ENCODE results near the gene FGD6.

FGD6 gene

GRCh38 chr12:95231190-95231589, 13.9 kb upstream of the FGD6 start:
- no peak for DNase-seq

- DNase-seq, result no peak
Measured at GRCh38 chr12:95230313-95230712, 13.0 kb upstream of the FGD6 start.

GRCh38 chr12:95229636-95230035, 12.4 kb upstream of the FGD6 start:
- no peak for DNase-seq

DNA sequence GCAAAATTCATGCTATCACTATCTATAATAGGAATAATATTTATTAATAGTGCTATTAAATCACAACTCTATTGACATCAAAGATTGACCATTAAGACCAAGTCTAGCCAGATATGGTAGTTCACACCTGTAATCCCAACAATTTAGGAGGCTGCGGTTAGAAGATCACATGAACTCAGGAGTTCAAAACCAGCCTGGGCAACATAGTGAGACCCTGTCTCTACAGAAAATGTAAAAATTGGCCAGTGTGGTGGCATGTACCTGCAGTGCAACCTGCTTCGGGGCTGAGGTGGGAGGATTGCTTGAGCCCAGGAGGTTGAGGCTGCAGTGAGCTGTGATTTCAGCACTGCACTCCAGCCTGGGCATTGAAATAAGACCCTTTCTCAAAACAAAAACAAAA, 11.3 kb upstream of the FGD6 start:
- no peak for DNase-seq

- DNase-seq, result no peak
Measured at GRCh38 chr12:95227818-95228356, 10.6 kb upstream of the FGD6 start.

GRCh38 chr12:95225645-95226212, 8.5 kb upstream of the FGD6 start:
- no peak for DNase-seq

DNA sequence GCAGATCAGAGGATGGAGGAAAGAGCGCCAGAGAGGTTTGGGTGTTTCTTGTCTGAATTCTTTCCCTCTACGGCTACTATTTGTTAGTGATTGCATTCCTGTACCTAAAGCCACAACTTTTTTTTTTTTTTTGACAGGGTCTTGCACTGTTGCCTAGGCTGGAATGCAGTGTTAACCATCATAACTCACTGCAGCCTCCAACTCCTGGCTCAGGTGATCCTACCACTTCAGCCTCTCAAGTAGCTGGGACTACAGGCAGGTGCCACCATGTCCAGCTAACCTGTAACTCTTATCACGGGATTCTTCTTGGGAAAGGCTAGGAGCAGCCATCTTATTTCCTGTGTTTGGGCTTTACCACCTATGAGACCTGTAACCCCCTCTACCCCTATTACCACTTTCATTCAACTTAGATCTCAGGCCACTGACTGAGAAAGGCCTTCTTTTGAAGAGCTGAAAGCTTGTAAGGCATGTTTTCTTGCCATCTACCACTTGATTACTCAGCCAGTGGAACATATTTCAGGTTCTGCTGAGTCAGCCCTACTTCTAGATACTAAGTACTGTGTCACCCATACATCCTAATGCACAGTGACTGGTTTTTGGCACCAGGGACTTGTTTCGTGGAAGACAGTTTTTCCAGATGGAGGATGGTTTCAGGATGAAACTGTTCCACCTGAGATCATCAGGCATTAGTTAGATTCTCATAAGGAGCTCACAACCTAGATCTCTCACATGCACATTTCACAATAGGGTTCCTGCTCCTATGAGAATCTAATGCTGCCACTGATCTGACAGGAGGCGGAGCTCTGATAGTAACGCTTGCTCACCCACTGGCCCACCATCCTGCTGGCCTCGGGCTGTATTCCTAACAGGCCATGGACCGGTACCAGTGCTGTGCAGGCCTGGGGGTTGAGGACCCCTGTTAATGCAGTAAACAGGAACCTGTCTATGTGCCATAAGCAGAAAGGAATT, 7.2 kb upstream of the FGD6 start:
- no peak for DNase-seq

DNA sequence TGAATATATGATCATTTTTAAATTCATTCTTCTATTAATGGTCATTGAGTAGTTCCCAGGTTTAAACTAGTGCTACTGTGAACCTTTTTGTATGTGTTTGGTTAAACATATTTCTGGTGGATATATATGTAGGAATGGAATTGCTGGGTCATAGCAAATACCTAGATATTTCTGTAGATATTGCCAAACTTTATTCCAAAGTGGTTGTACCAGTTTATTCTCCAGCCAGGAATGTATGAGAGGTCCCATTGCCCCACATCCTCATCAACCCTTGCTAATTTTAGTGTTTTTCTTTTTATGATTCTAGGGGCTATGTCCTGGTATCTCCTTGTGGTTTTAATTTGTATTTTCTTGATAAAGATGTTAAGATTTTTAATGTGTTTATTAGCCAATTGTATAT, 3.5 kb upstream of the FGD6 start:
- no peak for DNase-seq

- DNase-seq, result no peak
Measured at GRCh38 chr12:95220190-95220589, 2.9 kb upstream of the FGD6 start.

DNA sequence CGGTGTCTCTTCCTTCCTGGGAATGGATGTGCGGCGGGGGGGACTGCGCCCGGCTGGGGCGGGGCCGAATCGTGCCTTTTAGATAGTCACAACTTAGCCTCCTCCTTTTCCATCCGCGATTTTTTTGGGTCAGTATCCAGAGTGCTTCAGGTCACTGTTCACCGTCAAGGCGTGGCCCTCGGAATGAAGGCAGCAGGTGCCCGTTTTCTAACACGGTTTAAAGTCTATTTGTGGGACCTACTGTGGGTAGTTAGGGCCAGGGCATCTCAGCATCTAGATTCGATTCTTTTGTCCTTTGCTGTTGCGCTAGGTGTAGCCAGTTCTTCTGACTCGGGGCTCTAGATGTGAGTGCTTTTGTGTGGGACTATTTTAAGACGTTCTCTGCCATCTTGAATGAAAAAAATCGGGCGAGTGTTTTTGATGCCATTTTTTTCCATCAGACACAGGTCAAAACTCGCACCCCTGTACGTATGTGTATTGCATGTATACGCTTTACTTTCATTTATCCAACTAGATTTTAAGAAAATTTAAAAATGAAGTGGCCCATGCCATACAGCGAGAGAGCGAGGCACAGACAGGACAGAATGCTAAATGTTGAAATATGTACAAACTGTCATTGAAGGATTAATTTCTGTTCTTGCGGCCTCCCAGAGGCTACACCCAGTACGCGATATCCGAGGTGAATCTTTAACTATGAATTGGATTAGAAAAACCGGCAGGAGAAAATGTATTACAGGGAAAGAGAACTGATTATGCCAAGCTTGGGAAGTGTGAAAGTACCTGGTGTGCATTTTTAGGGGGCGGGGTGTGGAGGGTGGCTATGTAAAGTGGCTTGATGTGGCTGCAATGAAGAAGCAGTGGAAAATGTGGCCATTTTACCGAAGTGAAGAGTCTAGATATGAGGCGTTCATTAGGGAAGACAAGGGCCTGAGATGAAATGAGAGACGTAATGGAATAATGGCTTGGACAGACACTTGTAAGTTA, 1.2 kb upstream of the FGD6 start:
- peak; percentile 88 for DNase-seq

DNA sequence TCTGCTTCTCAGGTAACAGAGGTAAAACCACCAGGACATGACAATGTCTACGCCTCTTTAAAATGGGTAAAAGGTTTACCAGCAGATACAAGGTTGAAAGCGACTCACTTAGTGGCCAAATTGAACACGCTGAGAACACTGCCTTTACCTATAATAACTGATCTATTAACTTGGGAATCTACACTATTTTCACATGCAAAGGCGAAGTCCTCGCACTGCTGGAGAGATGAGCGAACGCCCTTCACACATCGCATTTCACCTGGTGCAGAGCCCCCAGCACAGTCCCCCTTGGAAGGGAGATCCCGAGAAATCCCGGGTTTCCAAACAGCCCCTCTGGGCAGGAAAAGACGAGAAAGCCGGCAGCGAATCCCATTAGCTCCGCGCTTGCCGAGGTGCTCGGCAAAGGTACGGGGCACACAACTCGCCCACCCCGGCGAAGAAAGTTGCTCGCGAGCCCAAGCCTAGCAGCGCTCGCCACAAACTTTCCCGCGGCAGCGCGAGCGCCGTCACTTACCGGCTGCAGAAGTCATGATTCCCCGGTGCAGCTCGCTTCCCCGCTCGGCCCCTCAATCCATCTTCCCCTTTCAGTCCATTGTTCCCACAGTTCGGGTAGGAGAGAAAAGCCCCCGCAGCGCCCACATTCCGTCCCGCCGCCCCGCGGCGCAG, 423 bp downstream of the FGD6 start:
- no peak for DNase-seq

DNA sequence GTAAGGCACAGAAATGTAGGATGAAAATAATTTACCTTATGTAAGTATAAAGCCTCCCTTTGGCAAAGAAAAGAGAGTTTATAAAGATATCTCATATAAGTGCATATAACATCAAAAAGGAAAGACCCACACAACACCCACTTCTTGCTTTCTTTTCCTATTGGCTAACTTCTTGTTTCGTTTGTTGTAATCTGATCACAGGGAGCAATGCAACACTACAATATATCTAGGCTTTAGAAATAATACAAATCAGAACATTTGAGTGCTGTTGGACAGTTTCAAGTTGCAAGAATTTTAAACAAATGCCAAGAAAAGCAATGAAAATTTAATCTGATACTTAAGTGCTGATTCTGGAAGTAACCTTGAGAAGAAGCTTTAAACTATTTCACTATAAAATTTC, 1.3 kb downstream of the FGD6 start:
- no peak for DNase-seq

DNA sequence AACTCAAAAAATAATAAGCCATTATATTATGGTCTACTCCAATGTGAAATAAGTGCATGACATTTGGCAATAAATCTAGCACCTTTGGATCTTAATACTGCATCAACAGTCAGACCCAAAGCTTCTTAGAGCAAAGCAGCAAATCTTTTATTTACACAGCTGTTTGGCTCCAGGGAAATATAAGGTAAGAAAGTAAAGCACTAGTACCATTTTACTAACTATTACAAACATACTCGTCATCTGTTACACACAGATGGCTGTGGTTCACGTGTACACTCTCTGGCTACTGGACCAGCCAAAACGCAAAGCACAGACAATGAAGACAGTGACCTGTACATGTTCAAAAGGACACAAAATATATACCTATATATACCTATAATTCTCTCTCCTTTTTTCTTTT, 2.8 kb downstream of the FGD6 start:
- no peak for DNase-seq

DNA sequence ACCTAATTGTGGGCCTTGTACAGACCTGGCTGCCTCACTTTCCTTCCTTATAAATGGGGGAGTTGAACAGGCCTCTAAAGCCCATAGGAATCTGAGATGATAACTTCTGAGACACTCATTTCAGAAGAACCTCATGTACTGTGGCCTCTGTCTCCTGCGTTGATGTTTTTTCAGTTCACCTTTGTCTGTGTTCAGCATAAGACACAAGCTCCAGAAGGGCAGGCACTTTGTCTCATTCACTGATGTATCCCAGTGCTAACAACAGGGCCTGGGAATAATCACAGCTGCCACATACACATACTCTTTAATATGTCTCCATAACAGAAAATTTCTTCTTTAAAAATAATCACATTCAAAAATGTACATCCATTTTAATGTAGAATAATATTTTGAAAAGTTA, 3.3 kb downstream of the FGD6 start:
- no peak for DNase-seq

- no peak for DNase-seq
Measured at GRCh38 chr12:95213119-95213518, 4.1 kb downstream of the FGD6 start.

DNA sequence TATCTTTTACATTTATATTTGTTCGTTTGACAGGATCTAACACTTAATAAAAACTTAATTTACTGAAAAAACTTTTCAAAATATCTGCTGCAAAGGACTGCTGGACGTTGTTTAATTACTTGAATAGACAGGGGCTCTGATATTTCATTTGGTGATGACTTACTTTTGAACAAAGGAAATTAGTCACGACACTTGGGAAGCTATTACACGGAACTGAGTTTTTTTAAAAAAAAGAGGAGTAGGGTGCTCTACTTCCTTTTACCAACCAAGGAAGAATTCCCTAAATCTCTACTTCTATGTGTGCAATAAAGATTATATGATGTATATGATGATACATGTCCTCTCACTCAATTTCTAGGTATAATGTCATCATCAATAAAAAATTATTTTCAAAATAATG, 4.7 kb downstream of the FGD6 start:
- no peak for DNase-seq

- no peak for DNase-seq
Measured at GRCh38 chr12:95208678-95209077, 8.6 kb downstream of the FGD6 start.

- DNase-seq, result no peak
Measured at GRCh38 chr12:95207407-95207806, 9.9 kb downstream of the FGD6 start.

DNA sequence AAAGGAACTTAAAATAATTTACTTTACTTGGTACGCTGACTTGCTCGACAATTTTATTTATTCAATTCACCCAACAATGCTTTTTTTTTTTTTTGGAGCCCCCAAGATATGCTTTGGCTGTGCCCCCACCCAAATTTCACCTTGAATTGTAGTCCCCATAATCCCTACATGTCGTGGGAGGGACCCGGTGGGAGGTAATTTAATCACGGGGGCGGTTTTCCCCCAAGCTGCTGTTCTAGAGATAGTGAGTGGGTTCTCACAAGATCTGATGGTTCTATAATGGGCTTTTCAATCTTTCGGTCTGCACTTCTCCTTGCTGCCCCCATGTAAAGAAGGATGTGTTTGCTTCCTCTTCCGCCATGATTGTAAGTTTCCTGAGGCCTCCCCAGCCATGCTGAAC, 10.4 kb downstream of the FGD6 start:
- DNase-seq, result no peak

DNA sequence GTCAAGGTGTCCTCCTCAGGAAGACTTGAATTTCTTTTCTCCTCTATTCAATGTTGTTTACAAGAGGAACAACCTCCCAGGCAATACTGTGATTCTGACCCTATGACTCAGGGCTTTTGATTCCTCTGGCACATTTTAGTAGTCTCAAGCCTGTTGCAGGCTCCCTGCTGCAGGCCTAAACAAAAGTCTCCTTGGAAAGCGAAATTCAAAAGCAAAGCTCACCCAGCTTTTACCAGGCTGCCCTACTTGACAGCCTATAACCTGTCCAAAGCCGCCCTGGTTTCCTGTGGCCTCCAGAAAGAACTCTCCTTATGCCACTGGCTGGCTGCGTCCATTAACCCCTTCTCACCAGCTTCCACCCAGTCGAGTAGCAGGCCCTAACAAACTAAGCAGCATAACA, 11.6 kb downstream of the FGD6 start:
- no peak for DNase-seq

DNA sequence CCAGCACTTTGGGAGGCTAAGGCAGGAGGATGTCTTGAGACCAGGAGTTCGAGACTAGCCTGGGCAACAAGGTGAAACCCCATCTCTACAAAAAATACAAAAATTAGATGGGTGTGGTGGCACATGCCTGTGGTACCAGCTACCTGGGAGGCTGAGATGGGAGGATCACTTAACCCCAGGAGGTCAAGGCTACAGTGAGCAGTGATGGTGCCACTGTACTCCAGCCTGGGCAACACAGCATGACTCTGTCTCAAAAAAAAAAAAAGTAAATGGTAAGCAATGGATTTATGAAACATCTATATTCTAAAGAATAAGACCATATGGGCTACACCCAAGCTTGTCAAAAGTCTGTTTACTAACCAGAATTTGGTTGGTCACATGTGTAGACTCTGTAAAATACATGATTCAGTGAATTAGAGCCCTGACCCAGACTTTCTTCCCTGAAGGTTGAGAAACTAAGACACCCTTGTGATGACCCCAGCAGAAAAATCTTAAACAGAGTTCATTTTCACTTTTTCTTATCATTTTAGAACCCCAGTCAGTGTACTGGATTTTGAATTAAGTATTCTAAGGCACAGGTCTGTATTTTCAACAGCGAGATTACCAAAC, 12.1 kb downstream of the FGD6 start:
- DNase-seq, result no peak
